ENCODE measurements around the gene TRIM40. TPM values are rescaled to one million over a fixed set of nuclear protein-coding genes. Genes with fewer than 3 reads are reported as not detected.

Gene TRIM40
- total RNA-seq, 1 donor from 2014 or later: not detected

- ATAC-seq (ENCODE audit: low read depth) (no peak), DNase-seq (no peak)
- Mint-ChIP-seq H3K27me3 (no peaks in the 10 kb centered on the region), H3K27ac (peak overlapping the region; percentile 12), H3K36me3 (ENCODE audit: low read depth) (peaks cover 81% of the 10 kb centered on the region), H3K4me1 (peaks cover 10% of the 10 kb centered on the region), H3K9me3 (no peaks in the 10 kb centered on the region), H3K4me3 (no peak overlapping the region)
- CTCF ChIA-PET: no interaction called here
- intact Hi-C loops (cut with micrococcal nuclease): no loop called here
- no peak for TF ChIP-seq CTCF (IDR thresholded peaks at IDR 0.05)
- POLR2A ChIA-PET: no interaction called here
These were observed 60.0 kb downstream of the TRIM40 start for GRCh38 chr6:30195951-30196350.

DNA sequence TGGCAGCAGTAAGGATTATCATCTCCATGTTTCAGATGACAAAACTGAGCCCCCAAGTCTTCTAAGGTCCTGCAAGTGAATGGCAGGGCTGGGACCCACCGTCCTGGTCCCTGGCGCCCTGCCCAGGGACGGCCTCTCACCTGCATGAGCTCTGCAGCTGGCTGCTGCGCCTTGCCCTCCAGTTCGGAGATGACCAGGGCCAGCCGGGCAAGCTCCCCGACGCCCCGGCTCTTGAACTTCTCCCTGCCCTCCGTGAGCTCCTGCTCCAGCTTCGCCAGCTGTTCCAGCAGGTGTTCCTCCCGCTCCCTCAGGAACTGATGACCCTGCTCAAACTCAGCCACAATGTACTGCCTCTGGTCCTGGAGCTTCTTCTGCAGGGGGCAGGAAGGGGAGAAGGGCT lies 60.4 kb downstream of the TRIM40 start:
- ChIA-PET CTCF (no interaction called here), POLR2A (no interaction called here)
- H3K9me3 Mint-ChIP-seq: no peaks in the 10 kb centered on the region
- peaks cover 14% of the 10 kb centered on the region for H3K4me1 Mint-ChIP-seq
- H3K27ac Mint-ChIP-seq: no peak overlapping the region
- TF ChIP-seq CTCF (IDR thresholded peaks at IDR 0.05): no peak
- no peaks in the 10 kb centered on the region for H3K27me3 Mint-ChIP-seq
- ATAC-seq (ENCODE audit: low read depth) (no peak), DNase-seq (no peak)
- no peak overlapping the region for H3K4me3 Mint-ChIP-seq
- peaks cover 77% of the 10 kb centered on the region for H3K36me3 Mint-ChIP-seq (ENCODE audit: low read depth)
- intact Hi-C loops (cut with micrococcal nuclease): no loop called here

Other genes starting within 250 kb of the TRIM40 start
- gene HLA-A, start 193.6 kb upstream of the TRIM40 start, total RNA-seq: 1,592 and 1,608 TPM in 2 replicates
- 44.1 and 50.5 TPM in 2 replicates for gene POLR1H, start 74.9 kb upstream of the TRIM40 start, total RNA-seq
- gene PPP1R11, start 68.9 kb upstream of the TRIM40 start, total RNA-seq: 43.0 and 43.1 TPM in 2 replicates
- gene RNF39, start 60.4 kb upstream of the TRIM40 start, total RNA-seq: not detected in 2 replicates
- not detected in 2 replicates for gene TRIM31, start 23.1 kb upstream of the TRIM40 start, total RNA-seq
- not detected in 2 replicates for gene TRIM10, start 25.1 kb downstream of the TRIM40 start, total RNA-seq
- gene TRIM15, start 27.4 kb downstream of the TRIM40 start, total RNA-seq: not detected in 2 replicates
- 72.5 and 75.7 TPM in 2 replicates for gene TRIM26, start 77.3 kb downstream of the TRIM40 start, total RNA-seq
- gene TRIM39, start 190.8 kb downstream of the TRIM40 start, total RNA-seq: 21.6 and 22.0 TPM in 2 replicates
- 38.1 and 46.8 TPM in 2 replicates for gene RPP21, start 209.0 kb downstream of the TRIM40 start, total RNA-seq